HG03139 (cell line): Measurements from ENCODE around the gene CAP2.
"Not testable (repeated sequence)": the region's sequence is repeated elsewhere in the genome, so short reads cannot be mapped to it uniquely, and the experiment has no call there.

Experiments
- ATAC-seq: cut with Tn5 transposase; IDR thresholded peaks from one replicate; pipeline ENCODE4 v1.9.1; 2021; ENCODE audit not compliant: unreplicated experiment

CAP2 gene

GRCh38 chr6:17396256-17396655 is 2.9 kb downstream of the CAP2 start:
- ATAC-seq = no peak

GRCh38 chr6:17397764-17398194 is 4.4 kb downstream of the CAP2 start:
- ATAC-seq = no peak

- not testable (repeated sequence) for ATAC-seq
Observed at GRCh38 chr6:17405181-17405943, 12.0 kb downstream of the CAP2 start.

- ATAC-seq = no peak
Observed at GRCh38 chr6:17405944-17406245, 12.5 kb downstream of the CAP2 start.

- no peak for ATAC-seq
Observed at GRCh38 chr6:17408081-17408480, 14.7 kb downstream of the CAP2 start.

- no peak for ATAC-seq
Observed at GRCh38 chr6:17410281-17410680, 16.9 kb downstream of the CAP2 start.

GRCh38 chr6:17413313-17413750 is 19.9 kb downstream of the CAP2 start:
- ATAC-seq = no peak

GRCh38 chr6:17414395-17414794 is 21.0 kb downstream of the CAP2 start:
- not testable (repeated sequence) for ATAC-seq

GRCh38 chr6:17415321-17415720 is 21.9 kb downstream of the CAP2 start:
- no peak for ATAC-seq

- ATAC-seq = no peak
Observed at GRCh38 chr6:17416806-17417205, 23.4 kb downstream of the CAP2 start.

- no peak for ATAC-seq
Observed at GRCh38 chr6:17417817-17418216, 24.4 kb downstream of the CAP2 start.

GRCh38 chr6:17418281-17419188 is 25.1 kb downstream of the CAP2 start:
- no peak for ATAC-seq

- no peak for ATAC-seq
Observed at GRCh38 chr6:17419189-17419575, 25.8 kb downstream of the CAP2 start.

- no peak for ATAC-seq
Observed at GRCh38 chr6:17420368-17420767, 27.0 kb downstream of the CAP2 start.

- ATAC-seq = no peak
Observed at GRCh38 chr6:17421406-17421805, 28.0 kb downstream of the CAP2 start.

GRCh38 chr6:17423026-17423425 is 29.6 kb downstream of the CAP2 start:
- ATAC-seq = no peak

GRCh38 chr6:17427062-17427461 is 33.7 kb downstream of the CAP2 start:
- no peak for ATAC-seq

GRCh38 chr6:17427617-17428016 is 34.2 kb downstream of the CAP2 start:
- no peak for ATAC-seq

- ATAC-seq = not testable (repeated sequence)
Observed at GRCh38 chr6:17428595-17429120, 35.3 kb downstream of the CAP2 start.

GRCh38 chr6:17429383-17430061 is 36.1 kb downstream of the CAP2 start:
- no peak for ATAC-seq

- no peak for ATAC-seq
Observed at GRCh38 chr6:17431581-17431980, 38.2 kb downstream of the CAP2 start.
